OCI-LY1 (cell line): Measurements from ENCODE around the gene KCNK5.

Experiments used
- H2AFZ ChIP-seq: fragments of 200-600 bp; sonication (generic), shearing (Covaris generic); 2 replicates; pipeline ENCODE4 v1.6.0; 2014; ENCODE audit warnings: antibody characterized with exemption, mild to moderate bottlenecking, low read length
- H3F3A ChIP-seq: fragments of 200-600 bp; sonication (generic), shearing (Covaris generic); 2 replicates; pipeline ENCODE4 v1.6.0; 2014; ENCODE audit warnings: mild to moderate bottlenecking, antibody characterized with exemption, low read length, moderate library complexity; ENCODE audit not compliant: insufficient read depth
- H3K27ac ChIP-seq: fragments of 200-600 bp; sonication (generic); 2 replicates; pipeline ENCODE4 v1.5.1; 2014; ENCODE audit warnings: low read length, mixed run types, mild to moderate bottlenecking, low read depth; ENCODE audit not compliant: poor library complexity, severe bottlenecking
- H3K27me3 ChIP-seq: fragments of 200-600 bp; sonication (generic); 2 replicates; pipeline ENCODE4 v1.6.0; 2014; ENCODE audit warnings: antibody characterized with exemption, mild to moderate bottlenecking, low read length, moderate library complexity; ENCODE audit not compliant: insufficient read depth
- H3K36me3 ChIP-seq: fragments of 200-600 bp; sonication (generic); 2 replicates; pipeline ENCODE4 v1.6.1; 2014; ENCODE audit warnings: mild to moderate bottlenecking, antibody characterized with exemption, low read length, moderate library complexity, mixed read lengths; ENCODE audit not compliant: insufficient read depth
- H3K4me1 ChIP-seq: fragments of 200-600 bp; sonication (generic); 2 replicates; pipeline ENCODE4 v1.5.1; 2014; ENCODE audit warnings: mild to moderate bottlenecking, low read length, moderate library complexity; ENCODE audit not compliant: insufficient read depth, severe bottlenecking
- H3K4me2 ChIP-seq: fragments of 200-600 bp; sonication (generic), shearing (Covaris generic); 2 replicates; pipeline ENCODE4 v1.6.1; 2014; ENCODE audit warnings: low read length
- H3K4me3 ChIP-seq: fragments of 200-600 bp; sonication (generic); 2 replicates; pipeline ENCODE4 v1.5.1; 2014; ENCODE audit warnings: low read length, low read depth, mild to moderate bottlenecking, mixed read lengths; ENCODE audit not compliant: poor library complexity, severe bottlenecking
- H3K79me2 ChIP-seq: fragments of 200-600 bp; shearing (Covaris generic); 2 replicates; pipeline ENCODE4 v1.6.1; 2016; ENCODE audit warnings: mixed run types, low read length, mixed read lengths; ENCODE audit not compliant: insufficient read depth
- H3K9ac ChIP-seq: fragments of 200-600 bp; sonication (generic), shearing (Covaris generic); 2 replicates; pipeline ENCODE4 v1.6.1; 2014; ENCODE audit warnings: mild to moderate bottlenecking, low read length, mixed read lengths
- H3K9me2 ChIP-seq: fragments of 200-600 bp; sonication (generic), shearing (Covaris generic); 2 replicates; pipeline ENCODE4 v1.6.1; 2014; ENCODE audit warnings: low read depth, mild to moderate bottlenecking, low read length, mixed read lengths
- H3K9me3 ChIP-seq: fragments of 200-600 bp; shearing (Covaris generic); 2 replicates; pipeline ENCODE4 v1.6.1; 2014; ENCODE audit warnings: low read length, mixed read lengths
- H4K20me1 ChIP-seq: fragments of 200-600 bp; sonication (generic), shearing (Covaris generic); 2 replicates; pipeline ENCODE4 v1.6.0; 2016; ENCODE audit warnings: mild to moderate bottlenecking, low read length; ENCODE audit not compliant: insufficient read depth
- EZH2 ChIP-seq: fragments of 200-600 bp; sonication (generic), shearing (Covaris generic); IDR thresholded peaks from 2 replicates; pipeline ENCODE4 v1.8.0; 2017; ENCODE audit warnings: borderline replicate concordance, mixed run types, mild to moderate bottlenecking, antibody characterized with exemption, low read length, moderate library complexity, mixed read lengths
- TF ChIP-seq, protein P1 (sequence below): fragments of 200-600 bp; sonication (generic), shearing (Covaris generic); IDR thresholded peaks from 2 replicates; pipeline ENCODE4 v1.5.1; 2017; ENCODE audit warnings: mild to moderate bottlenecking, antibody characterized with exemption, low read length, moderate library complexity, mixed read lengths

KCNK5 gene

DNA sequence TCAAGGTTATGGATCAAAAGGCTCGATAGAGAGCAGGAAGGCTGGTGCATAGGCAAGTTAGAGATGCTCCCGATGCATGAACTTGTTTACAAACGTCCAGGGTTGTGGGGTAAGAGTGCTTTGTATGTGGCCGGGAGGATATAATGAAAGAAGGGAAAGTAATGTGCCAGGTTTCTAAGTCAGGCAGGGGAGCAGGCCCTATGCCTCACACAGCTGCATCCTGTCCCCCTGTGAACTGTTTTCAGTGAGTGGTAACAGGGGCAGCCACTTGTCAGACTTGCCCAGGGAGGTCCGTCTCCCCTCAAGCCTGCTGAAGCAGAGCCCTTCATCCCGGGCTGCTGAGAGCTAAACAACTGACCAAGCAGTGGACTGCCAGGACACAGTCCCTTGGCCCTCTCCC lies 19.4 kb downstream of the KCNK5 start:
- Histone ChIP-seq H3K27ac (no peak overlapping the region), H3K36me3 (no peaks in the 10 kb centered on the region), H2AFZ (no peak overlapping the region), H3F3A (no peaks in the 10 kb centered on the region), H3K79me2 (no peaks in the 10 kb centered on the region), H3K4me1 (no peaks in the 10 kb centered on the region), H3K9ac (no peak overlapping the region), H3K9me3 (no peaks in the 10 kb centered on the region), H3K9me2 (no peaks in the 10 kb centered on the region), H3K27me3 (no peaks in the 10 kb centered on the region), H3K4me3 (no peak overlapping the region), H4K20me1 (no peaks in the 10 kb centered on the region), H3K4me2 (no peak overlapping the region)
- TF ChIP-seq, protein P1, sequence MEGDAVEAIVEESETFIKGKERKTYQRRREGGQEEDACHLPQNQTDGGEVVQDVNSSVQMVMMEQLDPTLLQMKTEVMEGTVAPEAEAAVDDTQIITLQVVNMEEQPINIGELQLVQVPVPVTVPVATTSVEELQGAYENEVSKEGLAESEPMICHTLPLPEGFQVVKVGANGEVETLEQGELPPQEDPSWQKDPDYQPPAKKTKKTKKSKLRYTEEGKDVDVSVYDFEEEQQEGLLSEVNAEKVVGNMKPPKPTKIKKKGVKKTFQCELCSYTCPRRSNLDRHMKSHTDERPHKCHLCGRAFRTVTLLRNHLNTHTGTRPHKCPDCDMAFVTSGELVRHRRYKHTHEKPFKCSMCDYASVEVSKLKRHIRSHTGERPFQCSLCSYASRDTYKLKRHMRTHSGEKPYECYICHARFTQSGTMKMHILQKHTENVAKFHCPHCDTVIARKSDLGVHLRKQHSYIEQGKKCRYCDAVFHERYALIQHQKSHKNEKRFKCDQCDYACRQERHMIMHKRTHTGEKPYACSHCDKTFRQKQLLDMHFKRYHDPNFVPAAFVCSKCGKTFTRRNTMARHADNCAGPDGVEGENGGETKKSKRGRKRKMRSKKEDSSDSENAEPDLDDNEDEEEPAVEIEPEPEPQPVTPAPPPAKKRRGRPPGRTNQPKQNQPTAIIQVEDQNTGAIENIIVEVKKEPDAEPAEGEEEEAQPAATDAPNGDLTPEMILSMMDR, result no peak
- TF ChIP-seq EZH2, result no peak

DNA sequence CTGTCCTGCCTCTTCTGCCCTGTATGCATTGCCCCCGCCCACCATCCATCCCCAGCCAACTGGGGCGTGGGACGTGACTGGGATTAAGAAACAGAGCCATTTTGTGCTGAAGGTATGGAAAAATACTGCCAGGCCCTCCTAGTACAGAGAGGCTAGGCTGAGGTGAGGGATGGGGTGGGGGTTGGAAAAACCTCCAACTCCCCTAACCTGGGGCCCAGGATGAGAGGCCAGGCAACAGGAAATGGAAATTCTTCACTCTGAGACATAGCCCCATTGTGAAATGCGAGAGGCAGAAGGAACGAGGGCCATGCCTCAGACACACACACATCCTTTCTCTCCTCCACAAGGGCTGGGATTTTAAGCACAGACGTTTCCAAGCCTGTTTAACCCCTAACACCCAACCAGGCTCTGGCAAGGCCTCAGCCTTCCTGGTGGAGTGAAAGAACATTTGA lies 19.9 kb downstream of the KCNK5 start:
- no peaks in the 10 kb centered on the region for H3K9me3 ChIP-seq
- no peaks in the 10 kb centered on the region for H3K4me1 ChIP-seq
- H2AFZ ChIP-seq, result no peak overlapping the region
- no peak for TF ChIP-seq EZH2
- TF ChIP-seq, protein P1, result no peak
- H4K20me1 ChIP-seq, result no peaks in the 10 kb centered on the region
- H3K9ac ChIP-seq, result no peak overlapping the region
- H3K4me3 ChIP-seq, result no peak overlapping the region
- no peaks in the 10 kb centered on the region for H3K79me2 ChIP-seq
- no peaks in the 10 kb centered on the region for H3K9me2 ChIP-seq
- no peaks in the 10 kb centered on the region for H3K27me3 ChIP-seq
- H3K4me2 ChIP-seq, result no peak overlapping the region
- H3K27ac ChIP-seq, result no peak overlapping the region
- H3F3A ChIP-seq, result no peaks in the 10 kb centered on the region
- no peaks in the 10 kb centered on the region for H3K36me3 ChIP-seq

DNA sequence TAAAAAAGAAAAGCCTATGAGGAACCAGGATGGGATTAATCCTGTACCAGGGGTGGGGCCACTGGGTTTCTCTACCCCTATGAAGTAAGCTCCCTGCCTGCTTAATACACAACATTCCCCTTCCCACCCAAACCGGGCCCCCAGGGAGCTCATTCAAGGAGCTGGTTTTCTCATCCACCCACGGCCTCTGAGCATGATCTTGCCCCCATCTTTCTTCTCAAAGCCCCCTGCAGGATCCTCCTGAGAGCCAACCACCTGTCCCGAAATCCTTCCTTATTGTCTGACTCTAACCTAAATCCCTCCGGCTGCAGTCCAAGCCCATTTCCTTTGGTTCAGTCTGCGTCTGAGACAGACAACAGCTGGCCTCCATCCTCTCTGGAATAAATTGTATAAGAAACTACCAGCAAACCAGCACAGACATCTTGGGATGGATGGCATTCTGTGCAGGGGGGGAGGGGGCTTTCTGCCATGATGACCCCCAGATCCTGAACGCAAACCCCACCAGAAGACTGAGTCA lies 21.0 kb downstream of the KCNK5 start:
- Histone ChIP-seq H3K9me2 (no peaks in the 10 kb centered on the region), H3K79me2 (no peaks in the 10 kb centered on the region), H3K27ac (no peak overlapping the region), H3K9ac (no peak overlapping the region), H4K20me1 (no peaks in the 10 kb centered on the region), H3K36me3 (no peaks in the 10 kb centered on the region), H2AFZ (no peak overlapping the region), H3F3A (no peaks in the 10 kb centered on the region), H3K4me3 (no peak overlapping the region), H3K4me1 (no peaks in the 10 kb centered on the region), H3K4me2 (no peak overlapping the region), H3K9me3 (no peaks in the 10 kb centered on the region), H3K27me3 (no peaks in the 10 kb centered on the region)
- no peak for TF ChIP-seq EZH2
- TF ChIP-seq, protein P1, result no peak
